Activated CD8-positive, alpha-beta memory T cell treated with anti-CD3 and anti-CD28 coated beads for 4 hours (primary cell): ENCODE measurements around the gene EIF4EBP2.

Source experiments
- DNase-seq, 2 donors: peaks; one replicate each; pipeline ENCODE4 v3.0.0-alpha.2; 2020; ENCODE audit warnings: low read depth in 2 of 2

The EIF4EBP2 gene

GRCh38 chr10:70432561-70433263, 28.8 kb downstream of the EIF4EBP2 start:
- no peak for DNase-seq

- DNase-seq, result no peak
These were observed 29.8 kb downstream of the EIF4EBP2 start for GRCh38 chr10:70433581-70434280.

DNA sequence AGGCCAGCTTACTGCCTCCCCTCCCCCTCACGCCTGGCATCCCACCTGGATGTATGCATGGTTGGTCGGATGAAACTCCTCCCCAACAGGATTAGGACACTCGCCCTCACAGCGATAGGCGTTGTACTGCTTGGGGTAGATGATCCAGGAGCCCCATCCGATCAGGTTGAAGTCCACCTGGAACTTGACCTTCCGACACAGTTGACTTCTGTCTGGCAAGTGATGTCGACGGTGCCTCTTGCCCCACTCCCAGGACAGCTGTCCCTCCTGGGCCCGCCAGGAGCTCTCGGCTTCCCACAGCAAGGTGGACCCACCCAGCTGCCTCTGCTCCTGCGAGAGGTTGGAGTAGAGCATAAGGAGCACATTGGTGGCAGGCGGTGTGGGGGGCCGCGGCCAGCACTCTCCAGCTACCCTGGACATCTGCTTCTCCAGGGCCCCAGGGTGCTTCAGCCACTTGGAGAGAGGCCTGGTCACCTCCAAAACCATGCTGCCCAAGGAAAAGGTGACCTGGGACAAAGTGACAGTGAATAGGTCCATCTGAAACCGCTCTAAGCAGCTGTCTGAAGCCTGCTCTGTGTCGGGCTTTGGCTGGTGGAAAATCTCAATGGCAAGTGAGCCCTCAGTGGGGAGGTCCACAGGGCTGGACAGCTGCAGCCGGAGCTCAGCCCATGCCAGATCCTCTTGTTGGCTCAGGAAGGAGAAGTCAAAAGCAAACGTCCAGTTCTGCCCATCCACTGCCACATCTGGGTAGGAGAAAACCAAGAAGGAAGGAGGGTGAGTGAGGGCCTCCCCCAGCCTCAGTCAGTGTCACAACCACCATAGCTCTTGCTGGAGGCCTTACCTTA, 31.5 kb downstream of the EIF4EBP2 start:
- no peak for DNase-seq

DNA sequence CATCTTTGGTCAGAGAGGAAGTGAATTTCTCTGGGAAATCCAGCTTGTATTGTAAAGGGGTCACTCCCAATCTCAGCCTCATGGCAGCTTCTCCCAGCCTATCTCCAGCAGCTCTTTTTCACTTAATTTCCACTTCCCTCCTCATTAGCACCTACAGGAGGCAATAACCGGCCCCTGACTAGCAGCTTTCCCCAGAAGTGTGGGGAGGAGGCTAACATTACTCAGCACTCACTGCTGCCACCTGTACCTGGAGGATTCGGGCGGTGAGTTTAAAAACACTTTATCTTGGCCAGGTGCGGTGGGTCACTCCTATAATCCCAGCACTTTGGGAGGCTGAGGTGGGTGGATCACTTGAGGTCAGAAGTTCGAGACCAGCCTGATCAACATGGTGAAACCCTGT, 33.8 kb downstream of the EIF4EBP2 start:
- no peak for DNase-seq

- no peak for DNase-seq
These were observed 36.6 kb downstream of the EIF4EBP2 start for GRCh38 chr10:70440296-70441160.

DNA sequence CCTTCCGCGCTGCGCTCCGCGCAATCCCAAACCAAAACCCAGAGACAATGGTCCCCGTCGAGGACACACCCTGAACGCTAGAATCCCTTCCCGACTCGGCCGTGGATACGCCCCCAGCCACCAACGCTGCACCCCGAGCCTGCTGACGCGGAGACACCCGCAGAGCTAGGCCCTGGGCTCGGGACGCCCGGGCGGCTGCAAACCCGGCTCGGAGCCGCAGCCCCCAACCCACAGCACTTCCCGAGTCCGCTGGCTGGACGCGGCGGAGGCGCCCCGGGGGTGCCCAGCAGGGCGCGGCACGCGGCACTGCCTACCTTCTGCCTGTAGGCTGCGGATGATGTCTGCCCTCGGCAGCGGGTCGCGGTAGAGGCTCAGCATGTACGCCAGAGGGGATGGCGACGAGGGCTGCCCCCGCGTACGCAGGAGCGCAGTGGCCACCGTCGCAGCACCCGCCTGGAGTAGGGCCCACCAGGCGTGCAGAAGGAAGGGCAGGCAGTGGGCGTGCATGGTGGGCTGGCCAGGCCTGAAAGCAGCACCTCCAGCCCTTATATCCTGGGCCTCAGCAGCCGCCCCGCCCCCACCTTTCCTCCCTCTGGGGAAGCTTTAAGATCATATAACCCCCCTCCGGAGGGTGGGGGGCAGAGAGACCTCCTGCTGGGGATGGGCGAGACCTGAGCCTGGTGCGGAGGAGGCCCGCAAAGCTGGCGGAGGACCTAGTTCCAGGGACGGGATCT, 37.4 kb downstream of the EIF4EBP2 start, which contains the start of gene NODAL:
NODAL (minus strand) TSS at position 521 of the 734 bp plus-strand sequence; CDS start at position 507, 14 bp downstream.
- DNase-seq, result no peak

DNA sequence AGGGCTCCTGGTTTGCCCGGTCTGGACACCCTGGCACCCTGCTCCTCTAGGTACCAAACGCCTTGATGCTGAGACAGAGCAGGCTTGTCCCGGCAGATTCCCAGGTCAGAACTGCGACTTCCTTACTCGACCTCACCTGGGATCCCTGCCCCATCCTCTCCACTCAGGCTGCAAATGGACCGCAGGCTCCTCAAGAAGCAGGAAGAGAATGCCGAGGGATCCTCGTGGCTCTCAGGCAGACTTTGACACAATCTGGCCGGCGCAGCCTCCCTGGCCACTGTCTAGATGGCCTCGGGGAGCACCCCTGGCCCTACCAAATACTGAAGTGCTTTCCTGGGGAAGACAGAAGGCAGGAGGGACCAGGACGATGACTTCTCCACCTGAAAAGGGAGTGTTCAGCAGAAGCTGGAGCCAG, 38.0 kb downstream of the EIF4EBP2 start:
- DNase-seq, result no peak

GRCh38 chr10:70442332-70442988, 38.5 kb downstream of the EIF4EBP2 start:
- DNase-seq, result no peak

GRCh38 chr10:70444744-70445143, 40.8 kb downstream of the EIF4EBP2 start:
- DNase-seq, result no peak

GRCh38 chr10:70445718-70446657, 42.0 kb downstream of the EIF4EBP2 start:
- DNase-seq, result no peak

GRCh38 chr10:70448236-70448635, 44.3 kb downstream of the EIF4EBP2 start:
- no peak for DNase-seq

DNA sequence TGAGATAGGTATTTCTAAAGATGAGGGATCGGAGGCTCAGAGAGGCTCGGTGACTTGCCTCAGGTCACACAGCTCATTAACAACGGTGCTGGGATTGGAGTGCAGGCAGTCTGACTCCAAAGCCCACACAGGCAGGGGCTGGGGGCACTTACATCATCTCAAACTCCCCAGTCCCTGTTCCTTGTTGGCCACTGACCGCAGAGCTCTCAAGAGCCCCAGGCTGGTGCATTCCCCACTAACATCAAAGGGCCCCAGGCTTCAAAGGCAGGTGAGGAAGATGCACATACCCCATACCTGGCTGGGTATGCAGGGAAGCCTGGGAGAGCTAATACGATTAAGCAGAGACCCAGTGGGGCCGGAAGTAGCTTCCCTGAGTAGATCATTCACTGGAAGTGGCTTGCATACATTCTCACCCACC, 51.3 kb downstream of the EIF4EBP2 start:
- DNase-seq, result no peak

DNA sequence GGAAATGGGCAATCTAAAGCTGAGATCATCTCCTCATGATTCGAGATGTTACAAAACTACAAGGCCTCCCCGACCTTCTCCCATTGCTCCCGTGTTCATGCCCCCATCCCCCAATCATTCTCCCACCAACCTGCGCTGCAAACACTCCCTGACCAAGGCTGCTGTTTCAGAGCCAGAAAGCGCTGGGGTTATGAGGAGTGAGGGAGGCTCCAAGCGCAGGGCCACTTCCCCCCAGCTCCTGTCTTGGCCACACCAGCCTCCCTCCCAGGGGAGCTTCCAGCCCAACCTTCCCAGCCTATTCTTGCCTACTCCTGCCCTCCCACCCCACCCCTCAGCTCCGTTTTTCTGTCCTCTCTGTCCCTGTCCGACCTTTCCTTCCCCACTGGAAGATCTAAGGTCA, 52.2 kb downstream of the EIF4EBP2 start:
- DNase-seq, result no peak

DNA sequence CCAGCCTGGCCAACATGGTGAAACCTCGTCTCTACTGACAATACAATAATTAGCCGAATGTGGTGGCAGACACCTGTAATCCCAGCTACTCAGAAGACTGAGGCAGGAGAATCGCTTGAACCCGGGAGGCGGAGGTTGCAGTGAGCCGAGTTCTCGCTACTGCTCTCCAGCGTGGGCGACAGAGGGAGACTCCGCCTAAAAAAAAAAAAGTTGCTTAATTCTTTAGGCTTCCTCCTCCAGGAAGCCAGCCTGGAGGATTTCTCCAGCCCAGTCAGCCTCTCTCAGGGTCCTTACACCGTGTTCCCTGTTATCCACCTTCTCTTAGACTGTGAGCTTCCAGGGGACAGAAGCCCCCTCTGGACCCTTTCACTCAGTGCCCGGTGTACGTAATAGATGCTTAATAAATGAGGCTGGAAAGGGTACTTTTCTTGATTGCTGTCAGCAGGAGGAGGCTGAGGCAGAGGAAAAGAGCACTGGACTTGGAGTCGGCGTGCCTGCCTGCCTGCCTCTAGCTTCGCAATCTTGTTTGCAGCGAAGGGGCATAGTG, 53.9 kb downstream of the EIF4EBP2 start:
- DNase-seq, result no peak

GRCh38 chr10:70458329-70459060, 54.5 kb downstream of the EIF4EBP2 start:
- DNase-seq, result peak; percentile 33 to 39

DNA sequence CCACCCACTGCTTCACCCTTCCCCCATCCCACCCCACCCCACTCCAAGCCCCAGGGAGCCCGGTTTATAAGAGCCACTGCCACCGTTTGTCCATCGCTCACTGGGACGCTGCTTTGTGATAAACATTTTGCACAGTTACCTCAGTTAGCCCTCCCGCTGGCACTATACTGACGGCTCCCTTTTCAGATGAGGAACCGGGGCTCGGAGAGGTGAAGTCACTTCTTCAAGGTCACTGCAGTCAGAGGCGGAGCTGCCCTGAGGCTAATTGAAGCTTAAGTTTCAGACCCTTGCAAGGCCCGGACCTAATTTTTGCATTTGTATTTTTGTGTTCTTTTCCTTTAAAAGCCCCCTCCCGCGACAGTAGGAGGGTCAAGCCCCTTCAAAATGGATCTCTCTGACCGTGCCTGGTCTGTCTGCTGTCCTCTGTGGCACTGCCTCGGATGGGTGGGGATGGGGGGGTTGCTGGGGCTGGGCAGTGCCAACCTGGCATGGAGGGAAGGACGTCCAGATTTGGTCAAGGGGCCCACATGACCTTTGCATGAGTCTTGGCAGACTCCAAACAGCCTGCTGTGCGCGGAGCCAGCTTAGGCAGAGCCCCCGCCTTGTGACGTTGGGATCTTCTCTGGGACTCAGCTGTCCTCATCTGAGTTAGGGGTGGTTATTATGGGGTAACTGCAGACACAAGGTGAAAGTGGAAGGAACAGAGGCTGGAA, 55.3 kb downstream of the EIF4EBP2 start:
- no peak for DNase-seq

- no peak for DNase-seq
These were observed 56.0 kb downstream of the EIF4EBP2 start for GRCh38 chr10:70459774-70460490.
